ENCODE data around the gene MYB. TPM values are rescaled to one million over a fixed set of nuclear protein-coding genes. Genes with fewer than 3 reads are reported as not detected.

Gene MYB
- polyA plus RNA-seq, 4 donors = 3.7 to 5.1 (median 4.5) TPM

DNA sequence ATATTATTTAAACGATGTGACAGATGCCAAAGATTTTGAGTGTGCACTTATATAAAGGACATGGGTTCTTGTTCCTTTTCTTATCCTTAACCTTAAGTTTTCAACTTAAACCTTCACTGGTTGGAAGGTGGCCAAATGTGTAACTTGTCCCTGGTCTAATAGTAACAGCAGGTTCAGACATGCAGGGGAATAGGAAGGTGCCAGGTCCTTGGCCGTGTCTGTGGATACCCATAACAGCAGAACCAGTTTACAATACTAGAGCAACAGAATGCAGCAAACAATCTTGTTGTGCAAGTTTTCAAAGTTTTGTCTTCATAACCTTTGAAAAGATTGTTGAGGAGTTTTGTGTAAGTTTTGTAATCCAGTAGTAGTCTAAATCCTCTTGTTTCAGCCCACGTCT lies 4.4 kb downstream of the MYB start:
- no peak for DNase-seq (ENCODE audit: low read depth in 4 of 4, low spot score in 3 of 4)

DNA sequence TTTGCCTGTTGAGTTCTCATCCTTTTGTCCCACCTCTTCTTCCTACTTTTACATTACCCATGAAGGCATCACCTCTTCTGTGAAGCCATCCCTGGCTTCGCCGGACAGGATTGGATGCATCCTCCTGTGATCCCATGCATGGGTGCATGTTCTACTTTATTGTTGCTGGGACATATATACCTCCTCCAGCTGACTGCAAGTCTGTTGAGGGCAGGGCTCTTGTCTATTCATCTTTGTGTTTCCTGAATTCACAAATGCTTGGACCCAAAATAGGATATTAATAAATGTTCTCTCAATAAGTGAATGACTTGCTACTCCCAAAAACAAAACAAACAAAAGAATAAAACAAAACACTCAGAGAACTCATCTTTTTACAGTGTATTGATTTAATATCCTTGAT lies 5.1 kb downstream of the MYB start:
- no peak for DNase-seq (ENCODE audit: low read depth in 4 of 4, low spot score in 3 of 4)

DNA sequence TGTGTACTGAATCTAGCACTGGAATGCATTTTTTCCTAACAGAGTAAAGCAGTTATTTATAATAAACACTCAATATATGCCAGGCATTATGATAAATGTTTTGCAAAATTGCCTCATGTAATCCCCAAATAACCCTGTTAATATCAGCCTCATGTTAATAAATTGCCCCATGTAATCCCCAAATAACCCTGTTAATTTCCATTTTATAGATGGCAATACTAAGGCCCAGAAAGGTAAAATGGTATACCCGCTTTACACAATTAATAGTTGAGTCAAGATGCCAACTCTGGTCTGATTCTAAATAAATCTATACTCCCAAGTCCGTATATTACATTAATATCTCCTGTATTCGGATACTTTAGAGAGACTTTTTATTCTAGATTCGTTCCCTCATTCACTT lies 6.3 kb downstream of the MYB start:
- no peak for DNase-seq (ENCODE audit: low read depth in 4 of 4, low spot score in 3 of 4)

DNA sequence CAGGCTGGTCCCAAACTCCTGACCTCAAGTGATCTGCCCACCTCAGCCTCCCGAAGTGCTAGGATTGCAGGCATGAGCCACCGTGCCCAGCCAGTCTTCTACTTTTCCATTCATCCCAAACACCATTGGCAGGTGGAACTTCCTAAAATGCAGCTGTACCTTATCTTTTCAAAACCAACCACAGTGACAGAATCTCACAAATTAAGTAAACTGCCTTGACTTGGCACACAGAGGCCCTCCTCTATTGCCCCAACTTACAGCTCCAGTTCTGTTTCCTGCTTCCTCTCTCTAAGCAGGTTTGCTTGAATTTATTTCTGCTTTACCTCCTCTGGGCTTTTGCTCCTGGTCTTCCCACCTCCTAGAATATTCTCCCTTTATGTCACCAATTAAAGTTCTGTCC lies 7.6 kb downstream of the MYB start:
- DNase-seq (ENCODE audit: low read depth in 4 of 4, low spot score in 3 of 4) = no peak

DNA sequence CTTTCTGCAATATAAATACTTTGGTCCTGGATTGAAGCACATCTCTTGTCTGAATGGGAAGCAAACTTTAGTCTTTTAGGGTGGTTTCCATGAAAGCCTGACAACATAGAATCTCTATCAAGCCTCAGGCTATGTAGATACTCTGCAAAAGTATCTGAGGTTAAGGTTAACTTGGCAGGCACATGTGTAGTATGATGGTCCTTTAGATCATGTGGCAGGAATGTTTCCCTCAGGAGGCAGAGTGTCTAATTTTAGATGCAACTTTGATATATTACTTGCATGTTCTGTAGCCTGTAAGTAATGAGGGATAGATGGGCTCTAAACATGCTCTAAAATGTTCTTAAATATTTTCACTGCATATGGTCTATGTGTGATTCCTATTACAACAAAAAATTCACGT lies 8.2 kb downstream of the MYB start:
- no peak for DNase-seq (ENCODE audit: low read depth in 4 of 4, low spot score in 3 of 4)

DNA sequence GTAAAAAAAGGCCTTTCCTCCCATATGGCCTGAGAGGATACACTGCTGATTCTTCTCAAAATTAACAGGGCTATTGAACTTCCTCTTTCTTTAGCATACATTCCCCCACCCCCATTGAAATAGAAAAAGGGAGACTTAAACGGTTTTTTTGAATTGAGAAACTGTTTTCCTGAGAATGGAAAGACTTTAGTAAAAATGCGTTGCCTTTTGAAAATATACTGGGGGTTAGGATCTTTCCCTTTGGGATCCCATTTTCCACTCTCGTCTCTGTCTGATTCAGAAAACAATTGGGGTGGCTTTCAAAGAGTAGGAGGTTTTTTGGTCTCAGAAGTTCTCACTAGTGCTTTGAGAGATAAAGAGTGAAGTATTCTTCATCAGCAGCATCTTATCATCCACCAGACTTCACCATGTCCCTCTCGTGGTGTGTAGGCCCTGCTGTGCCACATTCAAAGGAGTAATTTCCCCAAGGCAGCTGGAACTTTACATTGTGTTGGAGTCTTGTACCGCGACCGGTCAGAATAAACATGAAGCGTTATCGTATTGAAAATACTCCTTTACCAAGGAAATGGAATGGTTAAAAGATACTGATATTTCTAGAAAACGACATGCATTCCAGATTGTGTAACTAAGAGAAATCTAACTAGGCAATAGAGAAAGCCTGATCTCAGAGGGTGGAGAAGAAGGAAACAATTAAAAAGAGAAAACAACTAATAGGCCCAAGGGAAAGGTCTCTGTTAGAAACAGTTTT lies 10.6 kb downstream of the MYB start:
- no peak for DNase-seq (ENCODE audit: low read depth in 4 of 4, low spot score in 3 of 4)

DNA sequence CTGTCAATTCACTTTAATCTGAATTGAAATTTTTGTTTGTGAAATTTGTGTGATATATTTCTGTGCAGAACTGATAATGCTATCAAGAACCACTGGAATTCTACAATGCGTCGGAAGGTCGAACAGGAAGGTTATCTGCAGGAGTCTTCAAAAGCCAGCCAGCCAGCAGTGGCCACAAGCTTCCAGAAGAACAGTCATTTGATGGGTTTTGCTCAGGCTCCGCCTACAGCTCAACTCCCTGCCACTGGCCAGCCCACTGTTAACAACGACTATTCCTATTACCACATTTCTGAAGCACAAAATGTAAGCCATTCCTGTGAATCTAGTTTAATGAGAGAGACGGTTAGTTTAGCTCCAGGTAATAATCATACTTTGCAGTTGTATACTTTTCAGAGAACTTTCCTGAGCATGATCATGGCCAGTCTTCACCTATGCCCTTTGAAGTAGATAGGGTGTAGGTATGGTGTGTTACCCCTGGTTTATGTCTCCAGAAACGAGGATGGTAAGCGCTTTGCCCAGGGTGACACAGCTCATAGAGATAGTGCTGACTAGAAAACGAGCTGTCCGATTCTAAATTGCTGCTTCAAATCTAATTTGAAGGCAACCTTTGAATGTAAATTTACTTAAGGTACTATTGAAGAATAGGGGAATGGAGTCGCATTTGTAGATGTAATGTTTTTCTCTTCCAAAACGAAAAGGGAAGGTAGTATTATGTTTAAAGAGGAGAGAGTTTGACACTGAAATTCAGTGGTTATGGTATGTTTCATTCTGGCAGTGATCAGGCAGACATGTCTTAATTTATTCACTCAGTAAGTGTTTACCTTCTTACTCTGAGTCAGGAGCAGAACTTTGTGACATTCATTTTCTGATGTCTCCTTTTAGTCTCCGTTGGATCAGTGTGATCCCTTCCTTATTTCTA lies 11.4 kb downstream of the MYB start:
- DNase-seq (ENCODE audit: low read depth in 4 of 4, low spot score in 3 of 4) = no peak

DNA sequence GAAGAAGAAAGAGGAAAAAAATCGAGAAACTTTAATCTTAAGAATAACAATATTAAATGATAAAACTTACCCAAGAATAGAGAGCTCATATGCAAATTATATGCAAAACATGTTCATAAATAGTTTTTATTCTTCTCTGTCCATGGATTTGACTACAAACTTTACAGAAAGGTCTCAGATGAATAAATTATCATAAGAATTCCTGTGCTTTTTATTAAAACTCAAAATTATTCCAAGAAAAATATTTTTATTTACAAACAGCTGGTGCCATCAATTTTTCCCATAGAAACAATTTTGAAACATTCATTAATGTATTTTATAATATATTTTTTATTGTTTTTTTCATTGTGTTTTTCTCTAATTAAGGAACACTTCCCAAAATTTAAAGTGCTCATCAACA lies 12.1 kb downstream of the MYB start:
- DNase-seq (ENCODE audit: low read depth in 4 of 4, low spot score in 3 of 4) = no peak

DNA sequence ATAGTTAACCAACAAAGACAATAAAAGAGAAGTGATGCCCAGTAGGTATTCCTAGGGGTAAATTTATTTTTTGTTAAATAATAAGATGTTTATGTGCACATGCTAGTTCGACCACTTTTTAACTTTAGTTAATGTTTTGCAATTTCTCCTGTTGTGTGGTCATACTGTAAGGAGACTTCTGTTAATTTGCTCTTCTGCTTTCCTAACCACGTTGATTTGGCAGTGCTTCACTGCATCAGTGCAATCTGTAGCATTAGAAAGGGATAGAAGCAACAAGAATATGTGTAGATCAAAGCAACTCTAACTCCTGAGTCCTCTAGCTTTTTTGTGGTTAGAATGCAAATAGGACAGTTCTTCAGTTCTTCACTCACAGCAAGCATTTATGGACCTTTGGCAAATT lies 13.9 kb downstream of the MYB start:
- no peak for DNase-seq (ENCODE audit: low read depth in 4 of 4, low spot score in 3 of 4)

DNA sequence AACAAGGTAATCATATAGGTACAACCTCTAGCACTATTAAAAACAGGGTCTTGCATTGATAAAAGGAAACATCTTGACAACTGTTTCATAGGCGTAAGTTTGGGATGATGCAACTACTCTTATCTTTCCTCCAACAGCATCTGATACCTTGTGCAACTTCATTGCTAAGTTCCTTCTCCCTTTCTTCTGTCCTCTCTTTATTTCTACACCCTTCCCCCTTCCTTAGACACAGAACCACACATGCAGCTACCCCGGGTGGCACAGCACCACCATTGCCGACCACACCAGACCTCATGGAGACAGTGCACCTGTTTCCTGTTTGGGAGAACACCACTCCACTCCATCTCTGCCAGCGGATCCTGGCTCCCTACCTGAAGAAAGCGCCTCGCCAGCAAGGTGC lies 14.4 kb downstream of the MYB start:
- DNase-seq (ENCODE audit: low read depth in 4 of 4, low spot score in 3 of 4) = no peak

DNA sequence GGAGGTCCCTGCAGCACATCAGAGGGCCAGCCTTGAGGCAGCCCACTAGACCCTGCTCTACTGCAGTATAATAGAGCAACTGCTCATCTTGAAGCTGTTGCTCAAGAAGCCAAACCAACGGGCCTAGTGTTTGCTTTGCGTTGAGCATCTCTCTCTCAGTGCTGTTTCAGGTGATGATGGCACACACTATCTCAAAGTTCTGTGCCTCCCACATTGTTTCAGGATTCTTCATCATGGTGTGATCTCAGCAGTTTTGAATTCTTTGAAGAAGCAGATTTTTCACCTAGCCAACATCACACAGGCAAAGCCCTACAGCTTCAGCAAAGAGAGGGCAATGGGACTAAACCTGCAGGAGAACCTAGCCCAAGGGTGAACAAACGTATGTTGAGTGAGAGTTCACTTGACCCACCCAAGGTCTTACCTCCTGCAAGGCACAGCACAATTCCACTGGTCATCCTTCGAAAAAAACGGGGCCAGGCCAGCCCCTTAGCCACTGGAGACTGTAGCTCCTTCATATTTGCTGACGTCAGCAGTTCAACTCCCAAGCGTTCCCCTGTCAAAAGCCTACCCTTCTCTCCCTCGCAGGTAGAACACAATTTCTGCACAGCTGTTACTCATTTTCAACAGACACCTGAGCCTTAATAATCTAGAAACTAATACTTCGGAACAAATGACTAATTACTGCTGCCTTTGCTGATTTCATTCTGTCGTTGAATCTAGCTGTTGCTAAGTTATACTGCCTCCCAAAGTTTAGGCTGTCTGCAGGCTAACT lies 15.8 kb downstream of the MYB start:
- DNase-seq (ENCODE audit: low read depth in 4 of 4, low spot score in 3 of 4) = no peak

DNA sequence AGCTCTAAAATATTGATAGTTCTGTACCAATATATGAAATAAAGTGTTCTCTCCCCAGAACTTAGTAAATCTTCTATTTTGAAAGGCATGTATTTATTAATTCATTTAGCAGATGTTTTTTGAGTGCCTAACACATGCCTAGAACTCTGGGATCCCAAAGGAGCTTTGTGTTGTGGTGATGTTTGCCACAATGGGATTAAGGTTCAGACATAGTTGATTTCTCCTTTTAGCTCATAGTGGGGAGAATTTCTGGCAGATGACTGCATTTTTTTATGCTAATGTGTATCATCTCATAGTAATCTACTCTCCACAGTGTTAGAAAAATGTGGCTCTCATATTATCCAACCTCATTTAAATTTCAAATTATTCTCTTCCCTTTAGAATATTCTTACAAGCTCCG lies 21.7 kb downstream of the MYB start:
- DNase-seq (ENCODE audit: low read depth in 4 of 4, low spot score in 3 of 4) = no peak

DNA sequence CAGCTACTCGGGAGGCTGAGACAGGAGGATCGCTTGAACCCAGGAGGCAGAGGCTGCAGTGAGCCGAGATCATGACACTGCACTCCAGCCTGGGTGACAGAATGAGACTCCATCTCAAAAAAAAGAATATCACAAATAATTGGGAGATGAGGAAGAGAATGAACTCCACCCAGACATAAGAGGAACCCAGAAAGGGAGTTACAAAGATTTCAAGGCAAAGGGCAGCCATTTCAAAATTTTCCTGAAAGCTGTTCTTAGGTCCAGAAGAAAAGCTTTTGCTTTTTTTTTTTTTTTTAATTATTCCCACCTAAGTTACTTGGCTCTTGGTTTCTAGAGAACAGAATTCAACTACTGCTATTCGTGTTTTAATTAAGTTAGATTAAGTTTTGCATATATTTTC lies 23.8 kb downstream of the MYB start:
- no peak for DNase-seq (ENCODE audit: low read depth in 4 of 4, low spot score in 3 of 4)

DNA sequence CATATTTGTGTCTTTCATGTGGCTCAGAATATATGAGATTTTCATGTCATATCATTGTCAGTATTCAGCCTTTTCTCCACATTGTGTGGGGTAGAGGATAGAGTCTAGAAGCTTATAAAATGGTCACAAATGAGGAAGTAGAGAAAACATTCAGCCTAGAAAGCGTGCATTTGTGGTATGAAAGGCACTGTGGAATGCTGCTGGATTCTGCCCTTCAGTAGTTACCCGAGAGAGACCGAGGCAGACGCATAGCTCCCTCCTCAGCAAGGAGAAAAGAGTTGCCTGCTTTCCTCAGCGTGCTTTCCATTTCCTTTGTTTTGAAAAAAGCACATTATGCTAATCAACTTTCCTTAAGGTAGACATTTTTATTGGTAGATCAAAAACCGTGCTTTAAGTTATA lies 28.7 kb downstream of the MYB start:
- no peak for DNase-seq (ENCODE audit: low read depth in 4 of 4, low spot score in 3 of 4)

DNA sequence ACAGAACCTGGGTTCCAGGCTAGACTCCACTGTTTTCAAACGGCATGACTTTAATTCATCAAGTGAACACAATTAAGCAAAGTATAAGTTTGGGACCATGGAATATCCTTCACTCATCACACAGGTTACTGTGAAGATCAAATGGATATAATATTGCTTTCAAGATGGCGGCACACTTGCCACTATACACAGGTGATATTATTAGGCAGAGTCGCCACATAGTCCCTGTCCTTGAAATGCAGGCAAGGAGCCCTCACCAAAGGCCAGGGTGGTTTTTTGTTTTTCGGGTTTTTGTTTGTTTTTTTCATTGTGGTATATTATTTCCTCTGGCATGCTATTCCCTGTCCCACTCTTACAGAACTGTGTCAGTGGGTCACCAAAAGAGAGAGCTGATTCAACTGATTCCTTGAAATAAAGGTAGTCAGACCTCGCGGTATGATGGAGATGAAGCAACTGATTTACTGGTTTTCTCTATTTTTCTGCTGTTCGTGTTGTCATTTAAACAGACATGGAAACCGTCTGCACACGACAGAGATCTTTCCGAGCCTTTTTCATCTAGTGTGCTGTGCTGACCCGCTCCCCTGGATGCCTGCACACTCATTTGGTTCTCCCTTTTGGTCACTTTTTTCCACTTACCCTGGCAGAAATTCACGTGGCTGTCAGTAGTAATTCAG lies 29.7 kb downstream of the MYB start:
- no peak for DNase-seq (ENCODE audit: low read depth in 4 of 4, low spot score in 3 of 4)

DNA sequence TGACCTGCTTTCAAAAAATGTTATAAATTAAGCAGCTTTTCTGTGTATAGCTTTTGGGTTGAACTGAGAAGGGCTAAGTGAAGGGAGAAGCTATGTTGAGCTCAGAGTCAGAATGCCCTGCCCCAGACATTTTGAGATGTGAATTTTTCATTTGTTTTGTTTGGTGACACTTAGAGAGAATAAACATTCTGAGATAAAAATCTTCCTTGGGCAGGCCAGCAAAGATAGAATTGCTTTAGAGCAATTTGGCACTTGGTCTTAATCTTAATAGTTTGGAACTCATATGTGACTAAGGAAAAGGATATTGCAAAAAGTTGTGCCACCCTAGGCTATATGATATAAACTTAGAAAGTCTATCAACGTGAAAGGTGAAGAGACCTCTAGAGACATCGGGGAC lies 30.2 kb downstream of the MYB start:
- DNase-seq (ENCODE audit: low read depth in 4 of 4, low spot score in 3 of 4) = no peak

DNA sequence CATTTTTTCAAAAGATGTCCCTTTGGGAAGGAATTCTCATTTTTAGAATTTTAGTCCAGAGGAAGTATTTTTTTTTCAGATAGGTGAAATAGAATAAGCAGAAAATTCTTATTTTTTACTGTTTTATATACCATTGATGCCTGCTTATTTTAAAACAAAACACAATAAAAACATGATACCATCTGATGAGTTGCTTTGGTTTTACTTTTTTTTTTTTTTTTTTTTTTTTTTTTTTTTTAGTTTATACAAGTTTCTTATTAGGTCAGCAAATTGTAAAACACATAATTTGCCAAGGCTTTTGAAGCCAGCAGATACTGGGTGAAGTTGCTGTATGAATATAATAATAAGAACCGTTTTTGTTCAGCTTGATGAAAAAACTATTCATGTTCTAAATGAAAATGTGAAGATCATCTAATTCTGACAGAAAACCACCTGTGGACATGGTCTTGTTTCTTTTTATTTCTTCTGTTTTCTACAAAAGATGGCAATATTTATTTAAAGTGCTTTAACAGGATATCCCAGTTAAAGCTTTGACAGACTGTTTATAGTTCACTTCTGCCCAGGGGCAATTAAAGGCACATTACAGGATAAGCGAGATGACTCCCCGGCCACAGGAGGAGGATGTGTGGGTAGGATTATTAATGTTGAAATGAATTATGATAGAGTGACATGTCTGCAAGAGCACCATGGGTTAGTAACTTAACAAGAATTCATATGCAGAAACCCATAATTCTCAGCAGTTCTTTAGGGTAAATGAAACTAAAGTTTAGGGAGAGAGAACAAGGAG lies 31.1 kb downstream of the MYB start:
- DNase-seq (ENCODE audit: low read depth in 4 of 4, low spot score in 3 of 4) = no peak

DNA sequence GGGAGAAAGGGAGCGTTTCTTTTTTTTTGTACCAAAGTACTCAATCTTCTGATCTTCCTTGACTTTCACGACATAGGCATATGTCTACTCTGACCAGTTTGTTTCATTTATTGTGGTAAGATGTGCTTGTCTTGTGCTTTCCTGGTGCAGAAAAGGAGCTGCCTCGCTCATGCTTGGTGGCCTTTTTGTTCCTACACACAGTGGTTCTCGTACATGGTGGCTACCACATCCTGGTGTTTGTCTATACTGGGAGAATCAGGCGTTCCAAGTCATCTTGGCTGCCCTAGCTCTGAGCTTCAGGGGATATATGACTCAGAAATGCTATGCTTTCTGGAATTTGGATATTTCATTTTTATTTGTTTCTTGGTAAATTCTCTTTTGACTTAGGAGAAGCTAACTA lies 31.8 kb downstream of the MYB start:
- no peak for DNase-seq (ENCODE audit: low read depth in 4 of 4, low spot score in 3 of 4)

DNA sequence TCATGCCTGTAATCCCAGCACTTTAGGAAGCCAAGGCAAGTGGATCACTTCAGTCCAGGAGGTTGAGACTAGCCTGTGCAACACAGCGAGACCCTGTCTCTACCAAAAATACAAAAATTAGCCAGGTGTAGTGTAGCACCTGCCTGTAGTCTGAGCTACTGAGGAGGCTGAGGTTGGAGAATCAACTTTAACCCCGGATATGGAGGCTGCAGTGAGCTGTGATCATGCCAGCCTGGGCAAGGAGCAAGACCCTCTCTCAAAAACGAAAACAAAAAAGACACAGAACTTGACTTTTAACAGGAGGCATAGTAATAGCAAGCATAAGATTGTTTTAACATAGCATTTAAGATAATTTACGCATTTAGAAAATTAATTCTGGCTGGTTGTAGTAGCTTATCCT lies 32.5 kb downstream of the MYB start:
- DNase-seq (ENCODE audit: low read depth in 4 of 4, low spot score in 3 of 4) = no peak

DNA sequence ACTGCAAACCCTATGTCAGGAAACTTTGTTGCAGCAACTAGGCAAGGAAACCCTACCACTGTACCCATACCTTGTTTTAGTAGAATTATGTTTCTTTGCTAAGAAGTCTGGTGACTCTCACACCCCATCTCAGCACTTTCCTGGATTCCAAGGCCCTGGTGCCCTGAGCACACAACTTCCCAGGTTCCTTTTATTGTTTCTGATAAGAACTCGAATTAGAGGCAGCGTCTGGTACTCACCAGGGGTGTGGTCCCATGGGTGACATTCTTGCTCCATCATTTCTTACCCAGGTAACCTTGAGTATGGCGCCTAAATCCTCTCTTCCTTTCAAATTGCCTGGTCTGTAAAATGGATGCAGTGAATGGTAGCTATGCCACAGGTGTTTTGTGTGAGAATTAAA lies 34.1 kb downstream of the MYB start:
- no peak for DNase-seq (ENCODE audit: low read depth in 4 of 4, low spot score in 3 of 4)
